NCI-H82 treated with DMSO at 0.1 percent for 48 hours (cell line): Measurements from ENCODE around the gene TEX2.

Experiments used
- DNase-seq: peaks from one replicate; lab custom pipeline; 2025; ENCODE audit not compliant: unreplicated experiment; lab: John Stamatoyannopoulos, UW

The TEX2 gene

DNA sequence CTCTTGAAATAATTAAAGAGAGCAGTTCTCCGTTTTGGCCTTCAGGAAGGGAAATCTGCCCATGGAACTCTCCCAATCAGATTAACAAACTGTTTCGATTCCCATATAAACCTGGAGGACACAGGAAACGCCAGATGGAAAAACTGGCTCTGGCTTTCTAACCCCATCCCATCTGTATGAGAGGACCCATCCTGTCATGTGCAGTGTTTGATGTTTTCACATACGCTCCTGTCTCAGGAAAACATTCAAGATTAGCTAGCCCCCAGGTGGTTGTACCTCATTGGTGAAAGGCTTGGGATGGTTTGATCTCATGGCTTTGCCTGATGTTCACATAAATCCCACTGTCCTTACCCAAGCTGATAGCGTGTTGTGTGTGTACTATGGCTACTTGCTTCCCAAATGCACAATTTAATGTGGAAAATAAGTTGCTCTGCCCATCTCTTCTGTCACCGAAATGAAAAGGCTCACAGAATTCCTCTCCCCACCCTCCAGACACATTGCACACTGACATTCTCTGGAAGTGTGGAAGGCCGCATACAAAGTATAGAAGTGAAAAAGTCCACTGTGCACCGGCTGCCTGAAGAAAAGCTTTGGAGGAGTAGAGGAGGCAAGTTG lies 114.9 kb downstream of the TEX2 start:
- peak; percentile 75 for DNase-seq

DNA sequence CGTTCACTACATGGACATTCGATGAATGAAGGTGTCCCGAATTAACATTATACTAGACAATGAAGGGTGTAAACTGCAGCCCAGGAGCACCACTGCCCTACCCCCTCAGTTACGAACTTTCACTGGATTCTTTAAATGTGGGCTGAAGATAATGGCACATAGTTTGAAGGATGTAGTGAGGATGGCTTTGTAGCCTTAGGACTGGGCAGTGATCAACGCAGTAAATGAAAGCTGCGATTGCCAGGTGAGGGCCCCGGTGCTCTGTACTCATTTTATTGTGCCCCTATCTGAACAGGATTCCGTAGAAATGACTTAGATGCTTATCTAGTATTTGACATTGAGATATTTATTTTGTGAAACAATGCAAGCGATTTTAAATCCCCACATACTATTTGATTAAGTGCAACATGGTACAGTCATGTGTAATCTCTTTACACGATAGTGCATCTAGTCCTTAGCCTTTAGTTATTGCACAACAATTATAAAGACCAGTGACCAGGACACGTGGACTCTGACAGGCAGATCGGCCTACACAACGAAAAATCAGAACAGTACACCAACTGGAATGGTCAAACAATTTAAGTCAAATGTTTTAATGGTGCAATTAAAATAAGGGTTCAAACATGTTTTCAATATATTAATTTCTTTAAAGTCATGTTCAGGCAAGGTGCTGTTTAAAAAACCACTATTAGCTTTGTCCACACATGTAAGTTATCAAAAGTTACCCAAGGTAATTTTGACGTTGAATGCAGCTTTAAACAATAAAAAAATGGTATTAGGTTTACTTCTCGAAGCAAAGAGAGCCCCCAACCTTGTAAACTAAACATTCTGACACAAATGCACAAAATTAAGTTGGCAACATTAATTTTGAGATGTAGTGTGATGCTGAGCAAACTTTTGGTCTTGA lies 115.7 kb downstream of the TEX2 start:
- DNase-seq = peak; percentile 57

DNA sequence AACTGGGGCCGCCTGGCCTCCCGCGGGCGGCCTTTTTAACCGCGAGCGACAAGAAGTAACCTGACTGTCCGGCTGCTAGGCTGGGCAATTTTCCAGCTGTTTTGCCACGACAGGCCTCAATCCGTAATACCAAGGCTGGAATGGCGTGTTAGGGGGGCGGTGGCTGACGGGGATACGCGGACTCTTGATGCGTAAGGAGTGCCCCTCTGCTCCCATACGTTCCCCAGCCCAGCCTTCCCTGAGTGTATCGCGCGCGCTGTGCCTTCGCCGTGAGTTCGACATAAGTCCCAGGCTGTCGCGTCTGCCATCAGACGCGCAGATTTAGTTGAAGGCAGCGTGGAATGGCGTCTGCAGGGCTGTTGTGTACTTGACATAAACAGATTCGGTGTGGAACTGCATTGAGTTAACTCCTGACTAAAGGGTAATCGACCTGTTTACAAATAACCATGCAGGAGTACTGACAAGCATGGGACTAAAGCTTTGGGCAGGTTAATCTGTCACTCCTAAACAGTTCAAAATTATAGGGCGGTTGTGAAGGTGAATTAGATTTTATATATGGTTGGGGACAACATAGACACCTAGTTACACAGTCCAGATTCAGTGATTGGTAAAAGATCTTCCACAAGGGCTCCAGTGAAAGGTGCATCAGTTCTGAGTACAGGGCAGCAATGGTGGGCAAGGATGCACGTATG lies 116.5 kb downstream of the TEX2 start:
- DNase-seq = peak; percentile 27

DNA sequence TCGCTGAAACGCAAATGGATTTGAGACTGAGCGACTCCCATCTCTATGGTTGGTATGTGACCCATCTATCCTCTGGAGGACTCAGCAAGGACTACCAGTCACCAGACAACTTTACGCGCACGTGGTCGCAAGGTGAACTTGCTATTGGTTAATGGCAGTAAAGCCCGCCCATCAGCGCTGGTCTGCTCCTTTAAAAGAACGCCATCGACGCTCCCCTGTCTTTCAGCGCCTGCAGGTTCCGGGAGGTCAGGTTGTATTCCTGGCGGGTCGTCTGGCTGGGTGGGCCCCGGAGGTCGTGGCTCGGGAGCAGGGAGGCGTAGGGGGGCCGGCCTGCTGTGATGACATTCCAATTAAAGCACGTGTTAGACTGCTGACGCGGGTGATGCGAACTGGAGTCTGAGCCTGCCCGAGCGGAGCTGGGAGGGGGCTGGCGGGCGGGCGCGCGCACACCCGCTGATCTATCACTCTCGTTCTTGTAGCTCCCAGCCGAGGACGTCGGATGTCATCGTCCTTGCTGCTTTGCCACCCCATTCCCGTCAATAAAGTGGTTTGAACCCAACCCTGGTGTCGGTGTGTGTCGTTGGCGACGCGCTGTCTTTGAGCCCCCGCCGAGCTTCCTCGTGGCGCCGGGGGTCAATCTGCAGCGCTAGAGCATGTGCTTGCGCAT lies 117.2 kb downstream of the TEX2 start:
- DNase-seq = peak; percentile 99

- no peak for DNase-seq
Measured at GRCh38 chr17:64145375-64145750, 117.7 kb downstream of the TEX2 start.

GRCh38 chr17:64139542-64139941 lies 123.5 kb downstream of the TEX2 start:
- no peak for DNase-seq

DNA sequence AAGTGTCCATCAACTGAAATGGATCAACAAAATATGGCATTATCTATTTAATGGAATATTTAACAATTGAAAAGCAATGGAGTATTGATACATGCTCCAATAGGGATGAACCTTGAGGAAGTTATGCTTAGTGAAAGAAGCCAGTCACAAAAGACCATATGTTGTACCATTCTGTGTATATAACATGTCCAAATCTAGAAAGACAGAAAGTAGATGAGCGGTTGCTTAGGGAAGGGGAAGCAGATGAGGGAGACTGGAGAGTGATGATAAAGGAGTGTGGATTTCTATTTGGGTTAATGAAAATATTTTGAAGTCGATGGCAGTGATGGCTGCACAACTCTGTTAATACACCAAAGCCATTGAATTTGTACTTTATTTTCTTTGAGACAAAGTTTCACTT lies 124.6 kb downstream of the TEX2 start:
- no peak for DNase-seq

DNA sequence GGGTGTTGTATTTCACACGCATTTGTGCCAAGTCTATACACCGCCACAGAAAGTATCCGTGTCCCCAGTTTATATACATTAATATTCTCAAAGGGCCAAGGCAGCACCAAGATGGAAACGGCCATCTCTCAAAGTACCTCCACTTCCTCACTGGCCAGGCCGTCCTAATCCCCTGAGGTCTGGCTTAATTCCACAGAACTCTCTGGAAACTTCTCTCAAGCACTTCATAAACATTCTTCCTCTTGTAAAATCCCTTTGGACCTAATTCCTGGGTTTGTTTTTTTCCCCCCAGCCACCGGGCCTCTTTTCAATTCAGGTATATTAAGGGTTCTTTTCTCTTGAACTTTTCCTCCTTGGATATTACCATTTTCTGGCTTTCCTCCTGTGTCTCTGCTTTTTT lies 128.1 kb downstream of the TEX2 start:
- no peak for DNase-seq

DNA sequence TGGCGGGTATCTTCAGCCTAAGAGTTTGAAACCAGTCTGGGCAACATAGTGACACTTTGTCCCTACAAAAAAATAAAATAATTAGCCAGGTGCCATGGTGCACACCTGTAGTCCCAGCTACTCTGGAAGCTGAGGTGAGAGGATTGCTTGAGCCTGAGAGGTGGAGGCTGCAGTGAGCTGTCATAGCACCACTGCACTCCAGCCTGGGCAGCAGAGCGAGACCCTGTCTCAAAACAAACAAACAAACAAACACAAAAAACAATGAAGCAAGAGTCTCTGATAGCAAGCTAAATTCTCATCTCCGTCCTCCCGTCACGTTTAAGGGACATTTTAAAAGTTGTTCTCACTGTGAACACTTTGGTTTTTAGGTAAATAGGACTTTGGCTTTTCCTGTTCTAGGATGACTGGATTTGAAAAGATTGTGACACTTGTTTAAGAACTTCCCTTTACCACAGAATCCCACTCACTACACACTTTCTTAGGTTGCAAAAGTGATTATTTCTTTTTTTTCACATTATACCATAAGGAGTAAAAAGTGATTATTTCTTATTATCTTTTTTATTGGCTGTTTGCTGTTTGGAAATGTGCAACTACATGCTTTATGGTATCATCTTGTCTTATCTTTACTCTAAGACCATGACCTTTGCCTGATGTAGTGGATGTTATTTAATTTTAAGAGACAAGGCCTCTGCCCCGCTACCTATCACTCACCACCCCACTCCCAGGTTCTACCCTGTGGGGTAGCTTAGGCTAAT lies 128.7 kb downstream of the TEX2 start:
- DNase-seq = no peak

DNA sequence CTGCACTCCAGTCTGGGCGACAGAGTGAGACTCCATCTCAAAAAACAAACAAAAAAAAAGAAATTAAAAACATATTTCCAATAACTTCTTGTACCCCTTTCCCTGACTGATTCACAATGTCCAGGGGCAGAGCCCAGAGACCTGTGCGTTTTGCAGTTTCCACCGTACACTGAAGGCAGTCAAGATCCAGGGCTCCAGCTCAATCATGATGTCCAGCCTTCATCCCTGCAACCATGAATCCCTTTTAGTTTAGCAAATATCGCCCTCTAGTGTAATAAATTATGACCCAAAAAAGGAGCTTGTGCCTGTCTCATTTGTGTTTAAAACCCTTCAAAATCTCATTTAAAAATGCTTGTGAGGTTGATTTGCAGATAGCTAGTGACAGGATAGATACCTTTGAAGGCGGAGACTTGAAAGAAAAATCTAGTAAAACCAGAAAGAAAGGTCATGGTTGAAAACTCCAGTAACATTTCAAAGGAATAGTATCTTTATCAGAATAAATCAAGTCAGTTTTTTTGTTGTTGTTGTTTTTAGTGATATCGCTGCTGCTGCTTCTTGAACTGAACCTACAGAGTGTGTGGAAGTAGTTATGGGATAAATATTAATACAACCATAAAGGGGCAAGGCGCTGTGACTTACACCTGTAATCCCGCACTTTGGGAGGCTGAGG lies 129.4 kb downstream of the TEX2 start:
- peak; percentile 80 for DNase-seq

GRCh38 chr17:64131606-64132270 lies 131.3 kb downstream of the TEX2 start:
- no peak for DNase-seq

- no peak for DNase-seq
Measured at GRCh38 chr17:64130559-64131001, 132.5 kb downstream of the TEX2 start.

DNA sequence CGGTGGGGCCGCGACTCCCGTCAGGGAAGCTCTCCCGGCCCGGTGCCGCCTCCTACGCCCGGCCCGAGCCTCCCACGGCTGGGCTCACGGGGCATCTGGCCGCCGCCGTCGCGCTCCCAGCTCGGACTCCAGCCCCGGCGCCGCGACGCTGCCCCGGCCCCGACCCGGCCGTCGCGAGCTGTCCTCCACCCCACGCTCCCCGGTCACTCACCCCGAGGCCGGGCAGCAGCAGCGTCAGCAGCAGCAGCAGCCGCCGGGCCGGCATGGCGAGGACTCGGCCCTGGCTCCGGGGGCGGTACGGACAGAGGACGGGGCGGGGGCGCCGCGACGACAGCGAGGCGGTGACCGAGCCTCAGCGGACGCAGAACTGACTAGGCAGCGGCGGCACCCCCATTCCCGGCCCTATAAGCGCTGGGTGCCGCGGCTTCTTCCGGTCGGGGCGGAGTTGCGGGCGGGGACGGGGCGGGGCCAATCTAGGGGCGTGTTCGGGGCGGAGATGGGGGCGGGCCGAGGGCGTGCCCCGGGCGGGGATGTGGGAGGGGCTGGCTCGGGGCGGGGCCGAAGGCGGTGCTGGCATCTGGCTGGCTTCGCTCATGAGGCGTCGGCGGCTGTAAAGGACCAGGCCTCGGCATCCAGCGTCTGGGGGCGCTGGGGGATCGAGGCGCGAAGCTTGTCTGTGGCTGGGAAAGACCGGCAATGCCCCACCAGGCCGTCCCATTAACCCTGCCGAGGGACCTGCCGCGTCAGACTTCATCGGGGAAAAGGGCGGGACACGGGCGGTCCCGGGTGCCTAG lies 133.1 kb downstream of the TEX2 start, which contains the start of gene ERN1:
TSS of gene ERN1 (minus strand) at position 380 of the 794 bp plus-strand sequence. CDS start at position 265, 115 bp downstream.
- peak; percentile 71 for DNase-seq

DNA sequence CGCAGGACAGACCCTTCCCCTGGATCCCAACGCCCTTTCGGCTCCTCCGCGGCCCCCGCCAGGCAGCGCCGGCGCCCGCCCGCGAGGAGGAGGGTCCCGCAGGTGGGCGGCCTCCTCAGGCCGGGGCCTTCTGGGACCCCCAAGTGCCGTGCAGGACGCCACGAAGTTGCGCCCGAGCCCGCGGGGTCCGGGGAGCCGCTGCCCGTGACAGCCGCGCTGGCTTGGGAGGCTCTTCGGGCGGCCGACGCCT lies 133.6 kb downstream of the TEX2 start:
- no peak for DNase-seq

DNA sequence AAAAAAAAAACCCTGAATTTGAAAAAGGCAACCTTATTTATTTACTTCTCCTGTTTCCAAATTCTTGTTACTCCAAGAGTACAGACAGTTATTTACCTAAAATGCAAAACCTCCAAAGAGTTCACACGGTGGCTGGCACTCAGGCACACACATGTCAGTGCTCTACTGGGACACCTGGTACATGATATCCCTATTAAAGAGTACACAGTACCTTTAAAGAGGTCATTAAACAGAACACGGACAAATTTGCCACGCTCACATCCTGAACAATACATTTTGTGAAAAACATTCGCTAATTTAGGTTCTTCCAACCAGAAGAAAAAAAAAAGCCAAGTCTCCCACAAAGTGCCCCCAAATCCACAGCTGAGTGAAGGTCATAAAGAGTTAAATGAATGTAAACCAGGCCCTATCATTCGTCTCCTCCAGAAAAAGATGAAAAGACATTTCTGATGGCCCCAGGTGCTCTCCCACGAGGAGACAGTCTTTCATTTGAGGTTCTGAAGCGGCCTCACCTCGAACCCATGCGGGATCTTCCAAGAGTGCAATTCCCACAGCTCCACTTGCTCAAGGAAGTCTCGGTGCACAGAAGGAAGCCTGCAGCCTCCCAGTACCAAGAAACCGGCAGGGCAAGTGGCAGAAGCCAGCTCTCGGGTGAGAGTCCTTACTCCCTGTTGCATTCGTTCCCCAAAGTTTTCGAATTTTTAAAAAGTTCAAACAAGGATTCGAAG lies 134.1 kb downstream of the TEX2 start:
- no peak for DNase-seq

DNA sequence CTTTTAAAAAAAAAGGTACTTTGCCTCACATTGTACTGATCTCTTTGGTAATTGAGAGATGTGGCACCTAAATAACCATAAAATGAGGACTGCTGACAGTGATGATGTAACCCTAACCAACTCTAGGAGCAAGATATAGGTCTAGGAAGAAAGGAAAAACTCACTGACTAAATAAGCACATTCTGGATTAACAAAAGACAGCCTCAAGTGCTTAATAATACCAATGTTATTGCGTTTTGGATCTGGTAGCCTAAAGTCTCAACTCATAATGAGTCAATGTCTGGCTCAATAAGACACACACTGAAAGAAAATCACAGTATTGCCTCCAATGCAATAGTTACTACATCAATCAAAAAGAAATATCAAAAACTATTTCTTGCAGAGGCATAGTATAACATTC lies 136.1 kb downstream of the TEX2 start:
- no peak for DNase-seq

DNA sequence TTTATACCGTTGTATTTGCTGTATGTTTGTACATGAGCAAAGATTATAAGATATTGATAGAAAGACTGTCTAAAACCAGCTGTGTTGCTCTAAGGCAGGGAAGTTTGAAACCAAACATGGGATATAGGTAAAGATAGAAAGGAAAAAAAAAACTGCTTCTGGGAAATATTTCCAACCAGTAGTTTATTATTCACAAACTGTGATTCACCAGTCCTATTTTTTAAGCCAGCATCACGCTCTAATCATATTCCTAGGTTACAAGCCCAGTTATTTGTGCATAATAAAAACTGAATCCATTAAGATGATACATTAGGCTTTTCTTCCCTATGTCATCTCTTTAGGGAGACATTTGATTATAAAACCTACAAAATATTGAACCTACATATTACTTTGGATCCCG lies 137.1 kb downstream of the TEX2 start:
- no peak for DNase-seq

DNA sequence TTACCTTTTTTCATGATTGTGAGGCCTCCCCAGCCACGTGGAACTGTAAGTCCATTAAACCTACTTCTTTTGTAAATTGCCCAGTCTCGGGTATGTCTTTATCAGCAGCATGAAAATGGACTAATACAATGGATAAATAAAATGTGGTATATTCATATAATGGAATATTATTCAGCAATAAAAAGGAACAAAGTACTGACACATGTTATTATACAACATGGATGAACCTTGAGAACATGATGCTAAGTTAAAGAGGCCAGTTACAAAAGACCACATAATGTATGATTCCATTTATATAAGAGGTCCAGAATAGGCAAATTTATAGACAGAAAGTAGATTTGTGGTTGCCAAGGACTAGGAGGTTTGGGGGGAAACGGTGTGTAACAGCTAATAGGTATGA lies 138.5 kb downstream of the TEX2 start:
- no peak for DNase-seq
